ENCODE data around the gene SHKBP1. TPM values are rescaled to one million over a fixed set of nuclear protein-coding genes. Genes with fewer than 3 reads are reported as not detected.

SHKBP1 gene
- total and polyA plus RNA-seq, 2 of the 13 experiments (the other 11 are each of a cell fraction or from before 2014, with no cell fraction given): 16.2 to 17.4 TPM

DNA sequence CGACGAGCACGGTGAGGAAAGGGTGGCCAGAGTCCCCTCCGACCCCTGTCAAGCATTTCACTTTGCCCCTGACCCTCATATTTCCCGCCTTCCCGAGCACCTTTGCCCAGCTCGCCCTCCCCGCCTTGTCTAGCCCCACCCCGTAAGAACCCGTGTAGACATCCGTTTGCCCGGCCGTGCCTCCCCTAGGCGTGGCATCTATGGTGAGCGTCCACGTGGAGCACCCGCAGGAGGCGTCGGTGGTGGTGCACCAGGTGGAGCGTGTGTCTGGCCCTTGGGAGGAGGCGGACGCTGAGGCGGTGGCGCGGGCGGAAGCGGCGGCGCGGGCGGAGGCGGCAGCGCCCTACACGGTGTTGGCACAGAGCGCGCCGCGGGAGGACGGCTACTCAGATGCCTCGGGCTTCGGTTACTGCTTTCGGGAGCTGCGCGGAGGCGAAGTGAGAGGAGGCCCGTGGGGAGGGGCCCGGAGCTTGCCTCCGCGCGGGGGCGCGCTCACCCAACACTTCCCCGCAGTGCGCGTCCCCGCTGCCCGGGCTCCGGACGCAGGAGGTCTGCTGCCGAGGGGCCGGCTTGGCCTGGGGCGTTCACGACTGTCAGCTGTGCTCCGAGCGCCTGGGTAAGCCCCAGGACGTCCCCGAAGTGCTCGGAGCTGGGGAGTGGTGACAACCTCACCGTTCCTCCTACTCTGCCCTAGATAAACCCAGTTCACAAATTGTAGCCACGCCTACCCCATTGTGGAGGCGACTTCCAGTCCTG, 28.7 kb downstream of the SHKBP1 start (continued):
- TF ChIP-seq, protein P1, sequence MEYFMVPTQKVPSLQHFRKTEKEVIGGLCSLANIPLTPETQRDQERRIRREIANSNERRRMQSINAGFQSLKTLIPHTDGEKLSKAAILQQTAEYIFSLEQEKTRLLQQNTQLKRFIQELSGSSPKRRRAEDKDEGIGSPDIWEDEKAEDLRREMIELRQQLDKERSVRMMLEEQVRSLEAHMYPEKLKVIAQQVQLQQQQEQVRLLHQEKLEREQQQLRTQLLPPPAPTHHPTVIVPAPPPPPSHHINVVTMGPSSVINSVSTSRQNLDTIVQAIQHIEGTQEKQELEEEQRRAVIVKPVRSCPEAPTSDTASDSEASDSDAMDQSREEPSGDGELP (IDR thresholded peaks at IDR 0.05; ENCODE audit: borderline replicate concordance, low read depth): 0 out of 2 replicates have a peak, but pooled peaks have one; percentile 32
- no peak for TF ChIP-seq TBL1XR1 (IDR thresholded peaks at IDR 0.05; ENCODE audit: borderline replicate concordance, low read length, partially characterized antibody)
- TF ChIP-seq, protein P2, sequence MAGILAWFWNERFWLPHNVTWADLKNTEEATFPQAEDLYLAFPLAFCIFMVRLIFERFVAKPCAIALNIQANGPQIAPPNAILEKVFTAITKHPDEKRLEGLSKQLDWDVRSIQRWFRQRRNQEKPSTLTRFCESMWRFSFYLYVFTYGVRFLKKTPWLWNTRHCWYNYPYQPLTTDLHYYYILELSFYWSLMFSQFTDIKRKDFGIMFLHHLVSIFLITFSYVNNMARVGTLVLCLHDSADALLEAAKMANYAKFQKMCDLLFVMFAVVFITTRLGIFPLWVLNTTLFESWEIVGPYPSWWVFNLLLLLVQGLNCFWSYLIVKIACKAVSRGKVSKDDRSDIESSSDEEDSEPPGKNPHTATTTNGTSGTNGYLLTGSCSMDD (CRISPR knock-in tag; IDR thresholded peaks at IDR 0.05): no peak
- TF ChIP-seq POLR2AphosphoS5 (IDR thresholded peaks at IDR 0.05; ENCODE audit: low read depth, low read length): no peak
- no peak for TF ChIP-seq ZBTB8A (CRISPR knock-in tag; IDR thresholded peaks at IDR 0.05; ENCODE audit: borderline replicate concordance, low read depth)
- no peak for TF ChIP-seq ZNF572 (CRISPR knock-in tag; IDR thresholded peaks at IDR 0.05)
- TF ChIP-seq ZNF510 (CRISPR knock-in tag; IDR thresholded peaks at IDR 0.05; ENCODE audit: low read depth): no peak
- no peak for TF ChIP-seq MYNN (CRISPR knock-in tag; IDR thresholded peaks at IDR 0.05; ENCODE audit: low read depth)
- TF ChIP-seq ZNF281 (CRISPR knock-in tag; IDR thresholded peaks at IDR 0.05; ENCODE audit: borderline replicate concordance): peak; percentile 20; the same call in 1 of the 2 replicates
- TF ChIP-seq ZNF75D (CRISPR knock-in tag; IDR thresholded peaks at IDR 0.05; ENCODE audit: borderline replicate concordance): no peak
- TF ChIP-seq MIXL1 (CRISPR knock-in tag; IDR thresholded peaks at IDR 0.05): no peak
- TF ChIP-seq REXO4 (CRISPR knock-in tag; IDR thresholded peaks at IDR 0.05; ENCODE audit: borderline replicate concordance): no peak
- peak; percentile 55 for TF ChIP-seq SP4 (CRISPR knock-in tag; IDR thresholded peaks at IDR 0.05)
- TF ChIP-seq RFXANK (CRISPR knock-in tag; IDR thresholded peaks at IDR 0.05): no peak
- no peak for TF ChIP-seq SRY (CRISPR knock-in tag; IDR thresholded peaks at IDR 0.05)
- no peak for TF ChIP-seq BHLHE40 (IDR thresholded peaks at IDR 0.05; ENCODE audit: low read length)
- TF ChIP-seq MBNL3 (CRISPR knock-in tag; conservative IDR thresholded peaks at IDR 0.05): no peak
- no peak for TF ChIP-seq NFRKB (IDR thresholded peaks at IDR 0.05)
- no peak for TF ChIP-seq ZNF124 (CRISPR knock-in tag; IDR thresholded peaks at IDR 0.05)
- no peak for TF ChIP-seq STAT5B (CRISPR knock-in tag; IDR thresholded peaks at IDR 0.05)
- no peak for TF ChIP-seq CHD4 (IDR thresholded peaks at IDR 0.05; ENCODE audit: borderline replicate concordance, low read length)
- TF ChIP-seq ZNF678 (CRISPR knock-in tag; IDR thresholded peaks at IDR 0.05): no peak
- TF ChIP-seq ZNF775 (CRISPR knock-in tag; IDR thresholded peaks at IDR 0.05; ENCODE audit: borderline replicate concordance): no peak
- TF ChIP-seq ZNF12 (CRISPR knock-in tag; IDR thresholded peaks at IDR 0.05): no peak
- TF ChIP-seq ZNF367 (CRISPR knock-in tag; IDR thresholded peaks at IDR 0.05; ENCODE audit: borderline replicate concordance): 0 out of 2 replicates have a peak, but pooled peaks have one; percentile 23
